B cell (primary cell): ENCODE measurements around the gene CEACAM21. TPM values are rescaled to one million over a fixed set of nuclear protein-coding genes. Genes with fewer than 3 reads are reported as not detected.

ENCODE experiments used
- ATAC-seq: fragments of 200-7000 bp; cut with Tn5 transposase; one replicate; pipeline ENCODE4 v1.10.0; 2021; ENCODE audit warnings: low read depth, mild to moderate bottlenecking, moderate number of reproducible peaks, moderate library complexity
- CTCF ChIA-PET: fragments of 350-600 bp; sonication (Branson Sonifier 250); formaldehyde crosslinking; loops from one replicate; lab custom pipeline; 2021; ENCODE audit warnings: antibody characterized with exemption, inconsistent platforms; lab: Charles Lee
- POLR2A ChIA-PET: fragments of 350-600 bp; sonication (Branson Sonifier 250); formaldehyde crosslinking; loops from one replicate; lab custom pipeline; 2021; ENCODE audit warnings: antibody characterized with exemption; lab: Charles Lee
- DNase-seq: peaks from one replicate; pipeline ENCODE4 v3.0.0; 2013
- H2AFZ ChIP-seq: 2 replicates; pipeline ENCODE4 v1.6.1; 2012; ENCODE audit warnings: mild to moderate bottlenecking, low read depth, low read length; ENCODE audit not compliant: insufficient read depth, poor library complexity, severe bottlenecking
- H3K27ac ChIP-seq, 2 donors: 1 replicate in 1 of 2; 2 replicates in 1 of 2; pipeline ENCODE4 v1.5.1; 2012 to 2013; ENCODE audit warnings: low read length in 2 of 2, mild to moderate bottlenecking in 2 of 2, moderate library complexity in 1 of 2
- H3K27me3 ChIP-seq, 4 experiments: fragments of 200-600 bp in 1 of 4; sonication (generic) in 1 of 4; replicated peaks in 1 of 4; 1 replicate in 2 of 4; 2 replicates in 2 of 4; pipeline versions ENCODE4 v1.6.1 to v1.7.0; 2013 to 2016; ENCODE audit warnings: low read length in 3 of 4, mild to moderate bottlenecking in 2 of 4, mixed read lengths in 1 of 4, moderate library complexity in 1 of 4; ENCODE audit not compliant: insufficient read depth in 4 of 4, control insufficient read depth in 3 of 4; ENCODE audit errors: control extremely low read depth in 1 of 4
- H3K36me3 ChIP-seq, 2 experiments: replicated peaks in 1 of 2; 1 replicate in 1 of 2; 2 replicates in 1 of 2; pipeline versions ENCODE4 v1.6.1 to v1.7.1; 2013; ENCODE audit warnings: low read length in 1 of 2; ENCODE audit not compliant: insufficient read depth in 2 of 2, control insufficient read depth in 1 of 2; ENCODE audit errors: control extremely low read depth in 1 of 2, extremely low read depth in 1 of 2
- H3K4me1 ChIP-seq, 2 donors: fragments of 200-600 bp in 1 of 2; sonication (generic) in 1 of 2; 1 replicate in 1 of 2; 2 replicates in 1 of 2; pipeline versions ENCODE4 v1.5.1 to v1.6.1; 2013 to 2017; ENCODE audit warnings: low read length in 2 of 2; ENCODE audit not compliant: control insufficient read depth in 2 of 2, insufficient read depth in 2 of 2
- H3K4me2 ChIP-seq: replicated peaks from 2 replicates; pipeline ENCODE3; 2012; ENCODE audit warnings: mild to moderate bottlenecking, low read depth, low read length; ENCODE audit not compliant: poor library complexity, severe bottlenecking
- H3K4me3 ChIP-seq, 5 experiments: fragments of 200-600 bp in 1 of 5; sonication (generic) in 1 of 5; 1 replicate in 3 of 5; 2 replicates in 2 of 5; pipeline versions ENCODE4 v1.5.1 to v1.7.0; 2011 to 2016; ENCODE audit warnings: low read length in 4 of 5, mild to moderate bottlenecking in 4 of 5, low read depth in 2 of 5, control low read depth in 1 of 5, moderate library complexity in 1 of 5; ENCODE audit not compliant: insufficient read depth in 1 of 5; ENCODE audit errors: control extremely low read depth in 1 of 5, extremely low read depth in 1 of 5
- H3K79me2 ChIP-seq: fragments of 200-600 bp; sonication (generic); one replicate; pipeline ENCODE4 v1.6.0; 2016; ENCODE audit warnings: low read length; ENCODE audit not compliant: control insufficient read depth, insufficient read depth
- H3K9ac ChIP-seq: fragments of 200-600 bp; sonication (generic); 2 replicates; pipeline ENCODE4 v1.6.1; 2017; ENCODE audit warnings: mild to moderate bottlenecking, low read length, moderate library complexity
- H3K9me3 ChIP-seq, 3 donors: one replicate each; pipeline versions ENCODE4 v1.6.1 to v1.7.1; 2013; ENCODE audit warnings: low read length in 2 of 3; ENCODE audit not compliant: control insufficient read depth in 2 of 3, insufficient read depth in 1 of 3; ENCODE audit errors: control extremely low read depth in 1 of 3
- H4K20me1 ChIP-seq: 2 replicates; pipeline ENCODE4 v1.6.0; 2012; ENCODE audit warnings: mild to moderate bottlenecking, low read length; ENCODE audit not compliant: insufficient read depth, control insufficient read depth, poor library complexity, severe bottlenecking
- H3K27ac Mint-ChIP-seq: one replicate; pipeline ENCODE4 v1.8.0; 2021; ENCODE audit warnings: mixed read lengths
- H3K27me3 Mint-ChIP-seq: one replicate; pipeline ENCODE4 v1.8.0; 2021; ENCODE audit warnings: mixed read lengths
- H3K4me1 Mint-ChIP-seq: one replicate; pipeline ENCODE4 v1.8.0; 2021; ENCODE audit warnings: mixed read lengths
- H3K4me3 Mint-ChIP-seq: one replicate; pipeline ENCODE4 v1.8.0; 2021; ENCODE audit warnings: mixed read lengths
- H3K9me3 Mint-ChIP-seq: one replicate; pipeline ENCODE4 v1.8.0; 2022; ENCODE audit warnings: mixed read lengths; ENCODE audit not compliant: insufficient read depth
- CTCF ChIP-seq: fragments of 200-600 bp; IDR thresholded peaks from one replicate; pipeline ENCODE4 v1.8.0; 2022; ENCODE audit warnings: antibody characterized with exemption, mild to moderate bottlenecking
- EZH2 ChIP-seq: IDR thresholded peaks from 2 replicates; pipeline ENCODE4 v1.6.1; 2012; ENCODE audit warnings: borderline replicate concordance, low read depth, mild to moderate bottlenecking, moderate library complexity, low read length; ENCODE audit not compliant: insufficient read depth, poor library complexity, severe bottlenecking
- WGBS: methylation state at CpG from one replicate; pipeline ENCODE4 v1.1.5; 2013; ENCODE audit warnings: missing lambda C conversion rate; ENCODE audit not compliant: insufficient coverage; 5-methylcytosine and 5-hydroxymethylcytosine counted together
- intact Hi-C: fragments of 100-400 bp; cut with micrococcal nuclease; formaldehyde crosslinking; loops from one replicate; pipeline ENCODE4 v1.10.0; 2022
- polyA plus RNA-seq: library from polyadenylated mRNA; depleted of rRNA; stranded (reverse); fragments of >200 nt; gene quantifications from 2 replicates; pipeline ENCODE4 v1.2.3, GENCODE V29; 2012
- total RNA-seq, 2 donors: library from RNA; stranded (reverse); fragments of 120-200 nt in 1 of 2; gene quantifications; 1 replicate in 1 of 2; 2 replicates in 1 of 2; pipeline versions ENCODE4 v1.2.3 to v1.2.4, GENCODE V29; 2013 to 2022

Gene CEACAM21
- total and polyA plus RNA-seq, 2 donors (not counting 1 experiment from before 2014, with no cell fraction given): 18.9 to 27.3 TPM

GRCh38 chr19:41617941-41618730 is 42.2 kb downstream of the CEACAM21 start:
- H3K27me3 Mint-ChIP-seq: peaks cover 41% of the 10 kb centered on the region
- ChIA-PET POLR2A (no interaction called here), CTCF (no interaction called here)

More at GRCh38 chr19:41617941-41618730, 42.2 kb downstream of the CEACAM21 start:
- WGBS: 91% methylated on average over 9 of the region's 9 CpGs
- peaks cover 0 to 8% (median 2%) of the 10 kb centered on the region in 3 donors for H3K9me3 ChIP-seq
- H4K20me1 ChIP-seq: no peaks in the 10 kb centered on the region
- no peak overlapping the region for H3K4me2 ChIP-seq
- Mint-ChIP-seq H3K27ac (no peak overlapping the region), H3K4me3 (no peak overlapping the region), H3K4me1 (no peaks in the 10 kb centered on the region), H3K9me3 (no peaks in the 10 kb centered on the region)
- no peak overlapping the region for H3K9ac ChIP-seq
- no peaks in the 10 kb centered on the region for H3K4me1 ChIP-seq
- intact Hi-C loops: no loop called here
- H3K4me3 ChIP-seq: no peak overlapping the region
- H3K27ac ChIP-seq: no peak overlapping the region
- no peaks in the 10 kb centered on the region for H3K79me2 ChIP-seq
- TF ChIP-seq EZH2: no peak
- no peak for TF ChIP-seq CTCF
- ATAC-seq (no peak), DNase-seq (no peak)
- peaks cover 0 to 7% (median 1%) of the 10 kb centered on the region in 4 experiments for H3K27me3 ChIP-seq
- no peak overlapping the region for H2AFZ ChIP-seq
- no peaks in the 10 kb centered on the region for H3K36me3 ChIP-seq
